Measurements from ENCODE around the gene USP21. TPM values are rescaled to one million over a fixed set of nuclear protein-coding genes. Genes with fewer than 3 reads are reported as not detected.
A peak's percentile ranks its signal among the peaks of the same experiment; 100 is the strongest.

USP21 gene
- total RNA-seq, 1 experiment from 2014 or later, result 41.9 TPM

DNA sequence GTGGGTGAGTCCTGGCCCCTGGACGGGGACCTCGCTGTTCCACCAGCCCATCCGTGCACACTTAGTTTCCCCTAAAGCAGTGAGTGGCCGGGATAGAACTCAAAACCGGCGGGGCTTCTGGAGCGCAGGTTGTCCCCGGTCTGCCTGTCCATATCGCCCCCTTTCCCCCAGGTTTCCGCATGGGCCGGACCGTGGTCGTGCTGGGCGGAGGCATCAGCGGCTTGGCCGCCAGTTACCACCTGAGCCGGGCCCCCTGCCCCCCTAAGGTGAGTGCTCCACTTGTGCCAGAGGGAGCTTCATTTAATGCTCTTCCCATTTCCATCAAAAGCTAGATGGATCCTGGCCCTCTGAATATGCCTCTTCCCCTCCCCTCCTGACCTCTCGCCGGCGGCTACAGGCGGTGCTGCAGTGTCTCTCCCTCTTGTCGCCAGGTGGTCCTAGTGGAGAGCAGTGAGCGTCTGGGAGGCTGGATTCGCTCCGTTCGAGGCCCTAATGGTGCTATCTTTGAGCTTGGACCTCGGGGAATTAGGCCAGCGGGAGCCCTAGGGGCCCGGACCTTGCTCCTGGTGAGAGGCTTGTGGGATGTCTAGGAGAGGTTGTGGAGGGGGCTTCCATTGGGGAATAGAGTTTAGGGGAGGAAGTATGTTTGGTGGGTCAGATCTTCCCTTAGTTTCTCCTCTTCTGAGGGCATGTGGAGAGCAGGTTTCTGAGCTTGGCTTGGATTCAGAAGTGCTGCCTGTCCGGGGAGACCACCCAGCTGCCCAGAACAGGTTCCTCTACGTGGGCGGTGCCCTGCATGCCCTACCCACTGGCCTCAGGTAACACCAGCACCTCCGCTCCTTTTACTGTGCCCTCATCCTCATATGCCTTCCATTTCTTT, 7.6 kb downstream of the USP21 start:
- H3K4me3 ChIP-seq (ENCODE audit: low read depth in 2 of 2, low read length in 2 of 2), result peak overlapping the region; percentile 83 to 88
- peak overlapping the region; percentile 89 for H3K27ac ChIP-seq (ENCODE audit: low read length)
- H3K9me3 ChIP-seq (ENCODE audit: control insufficient read depth, insufficient read depth, low read depth, low read length), result no peaks in the 10 kb centered on the region
- CTCF ChIA-PET, result interaction anchor here (0.7 kb wide), 1 partner anchor 152 kb away, joined by 11 read pairs; no protein-coding TSS in a partner anchor
- ATAC-seq (no peak; the same call in 1 of the 2 replicates), DNase-seq (ENCODE audit: low read depth, low spot score) (no peak)
- POLR2A ChIA-PET, result interaction anchor here (0.6 to 1.4 kb wide), 2 partner anchors 13 to 146 kb away, joined by 3 to 5 read pairs; partner anchors contain the start of genes F11R and UFC1
- intact Hi-C loops (cut with micrococcal nuclease; ENCODE audit: unreplicated experiment), result no loop called here
- no TSS peak for BruUV-seq (replicated peaks)
- H3K27me3 ChIP-seq (ENCODE audit: control insufficient read depth, insufficient read depth, low read length), result no peaks in the 10 kb centered on the region
- TF ChIP-seq, protein P1, sequence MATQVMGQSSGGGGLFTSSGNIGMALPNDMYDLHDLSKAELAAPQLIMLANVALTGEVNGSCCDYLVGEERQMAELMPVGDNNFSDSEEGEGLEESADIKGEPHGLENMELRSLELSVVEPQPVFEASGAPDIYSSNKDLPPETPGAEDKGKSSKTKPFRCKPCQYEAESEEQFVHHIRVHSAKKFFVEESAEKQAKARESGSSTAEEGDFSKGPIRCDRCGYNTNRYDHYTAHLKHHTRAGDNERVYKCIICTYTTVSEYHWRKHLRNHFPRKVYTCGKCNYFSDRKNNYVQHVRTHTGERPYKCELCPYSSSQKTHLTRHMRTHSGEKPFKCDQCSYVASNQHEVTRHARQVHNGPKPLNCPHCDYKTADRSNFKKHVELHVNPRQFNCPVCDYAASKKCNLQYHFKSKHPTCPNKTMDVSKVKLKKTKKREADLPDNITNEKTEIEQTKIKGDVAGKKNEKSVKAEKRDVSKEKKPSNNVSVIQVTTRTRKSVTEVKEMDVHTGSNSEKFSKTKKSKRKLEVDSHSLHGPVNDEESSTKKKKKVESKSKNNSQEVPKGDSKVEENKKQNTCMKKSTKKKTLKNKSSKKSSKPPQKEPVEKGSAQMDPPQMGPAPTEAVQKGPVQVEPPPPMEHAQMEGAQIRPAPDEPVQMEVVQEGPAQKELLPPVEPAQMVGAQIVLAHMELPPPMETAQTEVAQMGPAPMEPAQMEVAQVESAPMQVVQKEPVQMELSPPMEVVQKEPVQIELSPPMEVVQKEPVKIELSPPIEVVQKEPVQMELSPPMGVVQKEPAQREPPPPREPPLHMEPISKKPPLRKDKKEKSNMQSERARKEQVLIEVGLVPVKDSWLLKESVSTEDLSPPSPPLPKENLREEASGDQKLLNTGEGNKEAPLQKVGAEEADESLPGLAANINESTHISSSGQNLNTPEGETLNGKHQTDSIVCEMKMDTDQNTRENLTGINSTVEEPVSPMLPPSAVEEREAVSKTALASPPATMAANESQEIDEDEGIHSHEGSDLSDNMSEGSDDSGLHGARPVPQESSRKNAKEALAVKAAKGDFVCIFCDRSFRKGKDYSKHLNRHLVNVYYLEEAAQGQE (IDR thresholded peaks at IDR 0.05; ENCODE audit: insufficient read depth in 1 of 2, low read depth in 2 of 2, low read length in 1 of 2), result no peak
- TF ChIP-seq, protein P2, sequence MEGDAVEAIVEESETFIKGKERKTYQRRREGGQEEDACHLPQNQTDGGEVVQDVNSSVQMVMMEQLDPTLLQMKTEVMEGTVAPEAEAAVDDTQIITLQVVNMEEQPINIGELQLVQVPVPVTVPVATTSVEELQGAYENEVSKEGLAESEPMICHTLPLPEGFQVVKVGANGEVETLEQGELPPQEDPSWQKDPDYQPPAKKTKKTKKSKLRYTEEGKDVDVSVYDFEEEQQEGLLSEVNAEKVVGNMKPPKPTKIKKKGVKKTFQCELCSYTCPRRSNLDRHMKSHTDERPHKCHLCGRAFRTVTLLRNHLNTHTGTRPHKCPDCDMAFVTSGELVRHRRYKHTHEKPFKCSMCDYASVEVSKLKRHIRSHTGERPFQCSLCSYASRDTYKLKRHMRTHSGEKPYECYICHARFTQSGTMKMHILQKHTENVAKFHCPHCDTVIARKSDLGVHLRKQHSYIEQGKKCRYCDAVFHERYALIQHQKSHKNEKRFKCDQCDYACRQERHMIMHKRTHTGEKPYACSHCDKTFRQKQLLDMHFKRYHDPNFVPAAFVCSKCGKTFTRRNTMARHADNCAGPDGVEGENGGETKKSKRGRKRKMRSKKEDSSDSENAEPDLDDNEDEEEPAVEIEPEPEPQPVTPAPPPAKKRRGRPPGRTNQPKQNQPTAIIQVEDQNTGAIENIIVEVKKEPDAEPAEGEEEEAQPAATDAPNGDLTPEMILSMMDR (IDR thresholded peaks at IDR 0.05), result no peak
- H3K36me3 ChIP-seq (ENCODE audit: control insufficient read depth, insufficient read depth, low read length), result peaks cover 8% of the 10 kb centered on the region
- in situ Hi-C loops (cut with HindIII; ENCODE audit: low pct_unique_long_range_greater_than_20kb, low sequenced_read_pairs), result no loop called here
- peaks cover 16% of the 10 kb centered on the region for H3K4me1 ChIP-seq (ENCODE audit: control insufficient read depth, insufficient read depth, low read length)

DNA sequence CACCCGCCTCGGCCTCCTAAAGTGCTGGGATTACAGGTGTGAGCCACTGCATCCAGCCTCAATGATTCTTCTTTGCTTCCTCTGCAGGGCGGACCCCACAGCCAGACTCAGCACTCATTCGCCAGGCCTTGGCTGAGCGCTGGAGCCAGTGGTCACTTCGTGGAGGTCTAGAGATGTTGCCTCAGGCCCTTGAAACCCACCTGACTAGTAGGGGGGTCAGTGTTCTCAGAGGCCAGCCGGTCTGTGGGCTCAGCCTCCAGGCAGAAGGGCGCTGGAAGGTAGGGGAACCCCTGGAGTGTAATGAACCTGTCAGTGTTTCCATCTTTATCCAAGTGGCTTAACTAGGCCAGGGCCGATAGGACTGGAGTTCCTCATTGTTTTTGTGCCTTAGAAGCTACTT, 9.6 kb downstream of the USP21 start:
- in situ Hi-C loops (cut with HindIII; ENCODE audit: low pct_unique_long_range_greater_than_20kb, low sequenced_read_pairs) (no loop called here), intact Hi-C loops (cut with micrococcal nuclease; ENCODE audit: unreplicated experiment) (no loop called here)
- H3K4me3 ChIP-seq (ENCODE audit: low read depth in 2 of 2, low read length in 2 of 2), result no peak overlapping the region
- H3K4me1 ChIP-seq (ENCODE audit: control insufficient read depth, insufficient read depth, low read length), result peaks cover 16% of the 10 kb centered on the region
- no peak overlapping the region for H3K27ac ChIP-seq (ENCODE audit: low read length)
- ChIA-PET CTCF (no interaction called here), POLR2A (interaction anchor here (0.6 kb wide), 1 partner anchor 725 kb away, joined by 22 read pairs; no protein-coding TSS in a partner anchor)
- ATAC-seq (no peak), DNase-seq (ENCODE audit: low read depth, low spot score) (no peak)
- TF ChIP-seq, protein P1 (IDR thresholded peaks at IDR 0.05; ENCODE audit: insufficient read depth in 1 of 2, low read depth in 2 of 2, low read length in 1 of 2), result no peak
- no peak for TF ChIP-seq SIN3A (IDR thresholded peaks at IDR 0.05; ENCODE audit: borderline replicate concordance, insufficient read depth, low read depth, low read length)
- TF ChIP-seq, protein P2 (IDR thresholded peaks at IDR 0.05), result no peak
- TF ChIP-seq POLR2AphosphoS5 (IDR thresholded peaks at IDR 0.05; ENCODE audit: low read depth, low read length), result no peak
- TF ChIP-seq TCF7L2 (IDR thresholded peaks at IDR 0.05; ENCODE audit: low read depth, low read length), result no peak
- H3K36me3 ChIP-seq (ENCODE audit: control insufficient read depth, insufficient read depth, low read length), result peaks cover 17% of the 10 kb centered on the region
- H3K27me3 ChIP-seq (ENCODE audit: control insufficient read depth, insufficient read depth, low read length), result no peaks in the 10 kb centered on the region
- no peaks in the 10 kb centered on the region for H3K9me3 ChIP-seq (ENCODE audit: control insufficient read depth, insufficient read depth, low read depth, low read length)
- no TSS peak for BruUV-seq (replicated peaks)

Data from Panc1 (cell line).